ENCODE data around the gene INPP5A.

INPP5A gene

GRCh38 chr10:132641401-132641800, 103.8 kb downstream of the INPP5A start:
- TF ChIP-seq, protein P1, sequence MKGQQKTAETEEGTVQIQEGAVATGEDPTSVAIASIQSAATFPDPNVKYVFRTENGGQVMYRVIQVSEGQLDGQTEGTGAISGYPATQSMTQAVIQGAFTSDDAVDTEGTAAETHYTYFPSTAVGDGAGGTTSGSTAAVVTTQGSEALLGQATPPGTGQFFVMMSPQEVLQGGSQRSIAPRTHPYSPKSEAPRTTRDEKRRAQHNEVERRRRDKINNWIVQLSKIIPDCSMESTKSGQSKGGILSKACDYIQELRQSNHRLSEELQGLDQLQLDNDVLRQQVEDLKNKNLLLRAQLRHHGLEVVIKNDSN (IDR thresholded peaks at IDR 0.05) = no peak
- TF ChIP-seq EGR1 (IDR thresholded peaks at IDR 0.05) (no peak), CEBPB (IDR thresholded peaks at IDR 0.05) (no peak), NFIC (IDR thresholded peaks at IDR 0.05) (no peak), YY1 (IDR thresholded peaks at IDR 0.05; ENCODE audit: low read depth) (no peak), EP300 (IDR thresholded peaks at IDR 0.05; ENCODE audit: borderline replicate concordance) (no peak), TAF1 (IDR thresholded peaks at IDR 0.05; ENCODE audit: low read depth) (no peak), TEAD4 (IDR thresholded peaks at IDR 0.05) (no peak)
- TF ChIP-seq, protein P2, sequence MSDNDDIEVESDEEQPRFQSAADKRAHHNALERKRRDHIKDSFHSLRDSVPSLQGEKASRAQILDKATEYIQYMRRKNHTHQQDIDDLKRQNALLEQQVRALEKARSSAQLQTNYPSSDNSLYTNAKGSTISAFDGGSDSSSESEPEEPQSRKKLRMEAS (IDR thresholded peaks at IDR 0.05) = no peak

DNA sequence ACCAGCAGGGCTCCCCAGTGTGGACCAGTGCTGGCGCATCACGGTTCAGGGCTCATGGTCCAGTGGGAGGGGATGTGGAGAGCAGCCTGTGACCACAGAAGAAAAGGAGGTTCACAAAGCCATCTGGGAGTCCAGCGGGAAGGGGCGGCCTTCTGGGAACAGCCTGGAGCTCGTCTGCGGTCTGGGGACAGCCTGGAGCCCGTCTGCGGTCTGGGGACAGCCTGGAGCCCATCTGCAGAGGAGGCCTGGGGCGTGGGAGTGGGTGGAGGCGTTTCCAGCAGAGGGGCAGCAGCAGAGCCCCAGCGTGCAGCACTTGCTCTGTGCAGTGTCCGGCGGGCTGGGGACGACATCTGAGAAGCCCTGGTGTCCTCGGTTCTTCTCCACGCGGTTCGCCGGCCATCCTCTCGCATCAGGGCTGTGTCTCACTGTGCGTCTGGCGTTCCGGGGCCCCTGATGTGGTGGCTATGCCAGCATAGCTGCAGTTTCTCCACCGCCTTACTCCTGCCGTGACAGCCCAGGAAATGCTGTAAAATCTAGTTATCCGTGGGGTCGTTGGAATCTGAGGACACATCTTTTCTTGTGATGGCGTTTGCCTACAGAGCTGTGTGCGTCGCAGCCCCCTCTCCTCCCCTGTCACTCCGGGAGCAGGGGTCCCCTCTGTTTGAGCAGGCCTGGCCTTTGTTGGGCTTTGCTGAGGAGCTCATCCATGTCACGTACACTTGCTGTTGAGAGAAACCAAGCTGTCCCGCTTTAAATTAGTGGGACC, 104.6 kb downstream of the INPP5A start:
- TF ChIP-seq REST (IDR thresholded peaks at IDR 0.05; ENCODE audit: low read depth) (no peak), YY1 (IDR thresholded peaks at IDR 0.05; ENCODE audit: low read depth) (no peak), ZBTB7A (IDR thresholded peaks at IDR 0.05; ENCODE audit: low read depth) (no peak), TCF12 (IDR thresholded peaks at IDR 0.05; ENCODE audit: low read depth) (no peak), EGR1 (IDR thresholded peaks at IDR 0.05) (no peak), RAD21 (IDR thresholded peaks at IDR 0.05; ENCODE audit: low read depth) (no peak), TAF1 (IDR thresholded peaks at IDR 0.05; ENCODE audit: low read depth) (no peak), EP300 (IDR thresholded peaks at IDR 0.05; ENCODE audit: borderline replicate concordance) (no peak)
- TF ChIP-seq, protein P2 (IDR thresholded peaks at IDR 0.05) = no peak
- TF ChIP-seq, protein P1 (IDR thresholded peaks at IDR 0.05) = no peak

GRCh38 chr10:132642732-132643008, 105.1 kb downstream of the INPP5A start:
- TF ChIP-seq CREB1 (IDR thresholded peaks at IDR 0.05; ENCODE audit: low read depth) = no peak
- TF ChIP-seq TEAD4 (IDR thresholded peaks at IDR 0.05) = no peak
- no peak for TF ChIP-seq FOXM1 (IDR thresholded peaks at IDR 0.05; ENCODE audit: borderline replicate concordance, low read depth)
- no peak for TF ChIP-seq EP300 (IDR thresholded peaks at IDR 0.05; ENCODE audit: borderline replicate concordance)
- TF ChIP-seq YY1 (IDR thresholded peaks at IDR 0.05; ENCODE audit: low read depth) = no peak
- TF ChIP-seq NFIC (IDR thresholded peaks at IDR 0.05) = no peak
- no peak for TF ChIP-seq ZBTB7A (IDR thresholded peaks at IDR 0.05; ENCODE audit: low read depth)
- no peak for TF ChIP-seq TAF1 (IDR thresholded peaks at IDR 0.05; ENCODE audit: low read depth)
- no peak for TF ChIP-seq RAD21 (IDR thresholded peaks at IDR 0.05; ENCODE audit: low read depth)
- no peak for TF ChIP-seq REST (IDR thresholded peaks at IDR 0.05; ENCODE audit: low read depth)
- TF ChIP-seq, protein P1 (IDR thresholded peaks at IDR 0.05) = no peak

GRCh38 chr10:132643709-132644526, 106.3 kb downstream of the INPP5A start:
- TF ChIP-seq NFIC (IDR thresholded peaks at IDR 0.05) (no peak), EP300 (IDR thresholded peaks at IDR 0.05; ENCODE audit: borderline replicate concordance) (no peak), TAF1 (IDR thresholded peaks at IDR 0.05; ENCODE audit: low read depth) (no peak), TEAD4 (IDR thresholded peaks at IDR 0.05) (no peak), RAD21 (IDR thresholded peaks at IDR 0.05; ENCODE audit: low read depth) (peak; percentile 34; the same call in 1 of the 2 replicates), EGR1 (IDR thresholded peaks at IDR 0.05) (no peak), CEBPB (IDR thresholded peaks at IDR 0.05) (no peak)

- TF ChIP-seq RAD21 (IDR thresholded peaks at IDR 0.05; ENCODE audit: low read depth) = no peak
- TF ChIP-seq EP300 (IDR thresholded peaks at IDR 0.05; ENCODE audit: borderline replicate concordance) = no peak
- no peak for TF ChIP-seq CREB1 (IDR thresholded peaks at IDR 0.05; ENCODE audit: low read depth)
- TF ChIP-seq FOXM1 (IDR thresholded peaks at IDR 0.05; ENCODE audit: borderline replicate concordance, low read depth) = no peak
- TF ChIP-seq TCF12 (IDR thresholded peaks at IDR 0.05; ENCODE audit: low read depth) = no peak
- no peak for TF ChIP-seq YY1 (IDR thresholded peaks at IDR 0.05; ENCODE audit: low read depth)
- no peak for TF ChIP-seq REST (IDR thresholded peaks at IDR 0.05; ENCODE audit: low read depth)
- no peak for TF ChIP-seq ZBTB7A (IDR thresholded peaks at IDR 0.05; ENCODE audit: low read depth)
These were observed 107.1 kb downstream of the INPP5A start for GRCh38 chr10:132644527-132645246.
